ENCODE data around the gene ANKFY1.
A peak's percentile ranks its signal among the peaks of the same experiment; 100 is the strongest.

Gene ANKFY1

GRCh38 chr17:4177806-4178205 lies 86.0 kb downstream of the ANKFY1 start:
- no peak for DNase-seq (ENCODE audit: low read depth)

GRCh38 chr17:4176808-4177472 lies 86.8 kb downstream of the ANKFY1 start:
- DNase-seq (ENCODE audit: low read depth): no peak

GRCh38 chr17:4175921-4176807 lies 87.6 kb downstream of the ANKFY1 start:
- no peak for DNase-seq (ENCODE audit: low read depth)

- no peak for DNase-seq (ENCODE audit: low read depth)
Measured at GRCh38 chr17:4174556-4174955, 89.2 kb downstream of the ANKFY1 start.

GRCh38 chr17:4173781-4174180 lies 90.0 kb downstream of the ANKFY1 start:
- no peak for DNase-seq (ENCODE audit: low read depth)

- DNase-seq (ENCODE audit: low read depth): no peak
Measured at GRCh38 chr17:4172356-4172755, 91.4 kb downstream of the ANKFY1 start.

GRCh38 chr17:4170639-4171280 lies 93.0 kb downstream of the ANKFY1 start:
- DNase-seq (ENCODE audit: low read depth): no peak

GRCh38 chr17:4167786-4168185 lies 96.0 kb downstream of the ANKFY1 start:
- DNase-seq (ENCODE audit: low read depth): peak; percentile 55

GRCh38 chr17:4166419-4166818 lies 97.4 kb downstream of the ANKFY1 start:
- DNase-seq (ENCODE audit: low read depth): no peak

GRCh38 chr17:4165301-4166010 lies 98.3 kb downstream of the ANKFY1 start:
- DNase-seq (ENCODE audit: low read depth): no peak

- peak; percentile 77 for DNase-seq (ENCODE audit: low read depth)
Measured at GRCh38 chr17:4163951-4164350, 99.8 kb downstream of the ANKFY1 start.

- no peak for DNase-seq (ENCODE audit: low read depth)
Measured at GRCh38 chr17:4162775-4163466, 100.9 kb downstream of the ANKFY1 start.

- DNase-seq (ENCODE audit: low read depth): peak; percentile 65
Measured at GRCh38 chr17:4162321-4162720, 101.5 kb downstream of the ANKFY1 start.

GRCh38 chr17:4161967-4162305 lies 101.8 kb downstream of the ANKFY1 start:
- no peak for DNase-seq (ENCODE audit: low read depth)

GRCh38 chr17:4161192-4161966 lies 102.4 kb downstream of the ANKFY1 start:
- peak; percentile 97 for DNase-seq (ENCODE audit: low read depth)

GRCh38 chr17:4160294-4160859 lies 103.4 kb downstream of the ANKFY1 start:
- no peak for DNase-seq (ENCODE audit: low read depth)

- DNase-seq (ENCODE audit: low read depth): no peak
Measured at GRCh38 chr17:4159761-4160160, 104.0 kb downstream of the ANKFY1 start.

GRCh38 chr17:4157618-4158333 lies 106.0 kb downstream of the ANKFY1 start:
- DNase-seq (ENCODE audit: low read depth): no peak

- no peak for DNase-seq (ENCODE audit: low read depth)
Measured at GRCh38 chr17:4156750-4157381, 106.9 kb downstream of the ANKFY1 start.

Data from fibroblast of gingiva (primary cell).